ENCODE data around the gene OR6M1.

The OR6M1 gene, protein sequence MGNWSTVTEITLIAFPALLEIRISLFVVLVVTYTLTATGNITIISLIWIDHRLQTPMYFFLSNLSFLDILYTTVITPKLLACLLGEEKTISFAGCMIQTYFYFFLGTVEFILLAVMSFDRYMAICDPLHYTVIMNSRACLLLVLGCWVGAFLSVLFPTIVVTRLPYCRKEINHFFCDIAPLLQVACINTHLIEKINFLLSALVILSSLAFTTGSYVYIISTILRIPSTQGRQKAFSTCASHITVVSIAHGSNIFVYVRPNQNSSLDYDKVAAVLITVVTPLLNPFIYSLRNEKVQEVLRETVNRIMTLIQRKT

DNA sequence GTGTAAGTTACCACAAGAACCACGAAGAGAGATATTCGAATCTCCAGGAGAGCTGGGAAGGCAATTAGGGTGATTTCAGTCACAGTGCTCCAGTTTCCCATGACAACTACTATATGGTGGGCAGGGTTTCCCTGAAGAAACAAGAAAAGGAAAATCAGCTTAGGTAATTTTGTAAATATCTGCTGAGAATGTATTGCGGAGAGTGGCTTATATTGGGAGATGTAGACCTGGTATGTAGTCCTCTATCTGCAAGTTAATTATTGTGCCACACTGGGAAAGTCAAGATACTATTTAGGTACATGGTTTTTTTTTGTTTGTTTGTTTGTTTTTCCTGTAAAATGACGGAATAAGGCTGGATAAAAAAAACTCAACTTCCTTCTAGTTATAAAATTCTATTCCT is at the start of gene OR6M1:
Gene OR6M1 (minus strand): TSS at position 101 of the 400 bp plus-strand sequence. CDS start 0 bp downstream, at position 101.
- DNase-seq, result no peak

- DNase-seq, result no peak
Measured at GRCh38 chr11:123853038-123853437, 46.9 kb upstream of the OR6M1 start.

GRCh38 chr11:123852321-123852720 is 46.2 kb upstream of the OR6M1 start:
- no peak for DNase-seq

DNA sequence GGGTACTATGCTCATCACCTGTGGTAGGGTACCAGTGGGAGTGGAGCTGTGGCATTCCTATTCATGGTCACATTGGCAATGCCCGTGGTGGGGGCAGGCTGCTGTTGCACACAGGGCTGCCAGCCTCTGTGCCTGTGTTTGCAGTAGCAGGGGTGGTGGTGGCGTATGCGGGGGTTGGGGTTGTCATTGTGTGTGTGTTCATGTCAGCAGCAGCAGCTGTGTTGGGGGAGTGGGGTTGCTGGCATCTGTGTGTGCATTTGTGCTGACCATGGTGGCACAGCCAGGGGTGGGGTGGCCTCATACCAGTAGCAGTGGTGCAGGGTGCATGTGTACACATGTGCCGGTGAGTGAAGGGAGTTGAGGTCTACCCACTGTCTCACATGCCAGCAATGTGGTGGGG is 45.0 kb upstream of the OR6M1 start:
- no peak for DNase-seq

- DNase-seq, result no peak
Measured at GRCh38 chr11:123841174-123841573, 35.0 kb upstream of the OR6M1 start.

DNA sequence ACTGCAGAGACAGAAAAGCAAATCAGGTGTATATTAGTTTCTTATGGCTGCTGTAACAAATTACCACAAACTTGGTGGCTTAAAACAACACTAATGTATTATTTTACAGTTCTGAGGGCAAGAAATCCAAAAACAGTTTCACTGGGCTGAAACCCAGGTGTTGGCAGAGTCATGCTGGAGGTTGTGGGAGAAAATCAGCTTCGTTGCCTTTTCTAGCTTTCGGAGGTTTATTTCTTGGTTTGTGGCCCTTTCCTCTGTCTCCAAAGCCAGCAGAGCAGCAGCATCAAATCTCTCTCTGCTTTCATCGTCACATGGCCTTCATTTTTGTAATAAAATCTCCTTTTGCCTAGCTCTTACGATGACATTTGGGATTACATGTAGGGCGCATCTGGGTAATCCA is 33.0 kb upstream of the OR6M1 start:
- no peak for DNase-seq

DNA sequence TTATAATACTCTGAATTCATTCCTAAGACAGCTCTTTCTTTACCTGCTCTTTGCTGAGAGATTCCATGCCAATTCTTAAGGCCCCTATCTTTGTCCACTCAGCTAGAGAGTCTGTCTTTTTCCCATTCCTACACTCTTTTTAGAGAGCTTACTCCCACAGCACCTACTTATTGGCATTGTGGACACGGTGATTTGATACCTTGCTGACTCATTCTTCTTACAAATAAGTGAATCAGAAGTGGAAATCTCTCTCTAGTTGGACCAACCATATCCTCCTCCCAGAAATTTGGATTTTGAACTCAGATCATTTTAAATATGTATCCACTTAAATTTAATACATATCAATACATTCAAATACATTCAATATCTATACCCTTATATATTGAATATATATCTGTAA is 32.5 kb upstream of the OR6M1 start:
- DNase-seq, result no peak

GRCh38 chr11:123838199-123838598 is 32.0 kb upstream of the OR6M1 start:
- no peak for DNase-seq

GRCh38 chr11:123833095-123833494 is 26.9 kb upstream of the OR6M1 start:
- peak; percentile 46 for DNase-seq

DNA sequence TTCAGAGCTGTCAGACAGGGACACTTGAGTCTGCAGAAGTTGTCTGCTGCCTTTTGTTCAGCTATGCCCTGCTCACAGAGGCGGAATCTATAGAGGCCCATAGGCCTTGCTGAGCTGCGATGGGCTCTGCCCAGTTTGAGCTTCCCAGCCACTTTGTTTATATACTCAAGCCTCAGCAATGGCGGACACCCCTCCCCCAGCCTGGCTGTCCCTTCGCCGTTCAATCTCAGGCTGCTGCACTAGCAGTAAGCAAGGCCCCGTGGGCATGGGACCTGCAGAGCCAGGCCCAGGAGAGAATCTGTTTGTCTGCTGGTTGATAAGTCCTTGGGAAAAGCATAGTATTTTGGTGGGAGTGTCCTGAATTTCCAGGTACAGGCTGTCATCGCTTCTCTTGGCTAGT is 23.6 kb upstream of the OR6M1 start:
- DNase-seq, result no peak

GRCh38 chr11:123822599-123822998 is 16.4 kb upstream of the OR6M1 start:
- DNase-seq, result no peak

- no peak for DNase-seq
Measured at GRCh38 chr11:123822032-123822431, 15.9 kb upstream of the OR6M1 start.

DNA sequence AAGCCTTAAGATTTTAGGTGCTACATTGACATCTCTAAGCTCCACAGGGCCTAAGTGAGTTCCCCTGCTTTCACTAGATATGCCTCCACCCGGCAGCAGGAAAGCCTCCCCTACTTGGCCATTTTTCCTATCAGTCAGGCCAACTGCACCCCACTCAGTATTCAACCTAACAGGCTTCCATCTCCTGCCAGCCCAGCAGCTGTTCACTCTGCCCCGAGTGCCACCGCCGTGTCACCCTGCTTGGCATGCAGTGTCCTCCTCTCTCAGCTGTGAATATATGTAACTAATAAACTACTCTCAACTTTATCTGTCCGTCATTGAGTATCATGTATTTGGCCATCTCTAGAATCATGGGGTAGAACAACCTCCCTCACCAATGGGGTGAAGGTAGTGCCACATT is 9.0 kb upstream of the OR6M1 start:
- no peak for DNase-seq

- no peak for DNase-seq
Measured at GRCh38 chr11:123801765-123802164, 4.4 kb downstream of the OR6M1 start.

GRCh38 chr11:123800036-123800435 is 6.1 kb downstream of the OR6M1 start:
- DNase-seq, result peak; percentile 87

DNA sequence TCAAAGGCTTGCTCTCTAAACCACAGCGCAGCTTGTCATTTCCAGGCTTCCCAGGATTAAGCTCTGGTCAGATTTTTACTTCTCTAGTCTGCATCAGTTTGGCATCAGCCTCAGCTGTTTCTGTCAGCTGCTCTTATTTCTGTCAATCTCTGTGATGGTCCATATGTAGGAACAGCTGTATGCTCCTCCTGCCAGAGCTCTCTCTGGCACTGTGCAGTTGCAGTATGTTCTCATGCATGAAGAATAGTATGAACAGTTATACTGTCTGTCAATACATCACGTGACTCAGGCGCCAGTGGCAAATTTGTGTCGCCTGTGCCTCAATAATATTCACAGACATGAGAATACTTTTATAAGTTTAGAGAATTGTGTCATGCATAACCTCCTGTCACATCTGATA is 6.7 kb downstream of the OR6M1 start:
- peak; percentile 91 for DNase-seq

DNA sequence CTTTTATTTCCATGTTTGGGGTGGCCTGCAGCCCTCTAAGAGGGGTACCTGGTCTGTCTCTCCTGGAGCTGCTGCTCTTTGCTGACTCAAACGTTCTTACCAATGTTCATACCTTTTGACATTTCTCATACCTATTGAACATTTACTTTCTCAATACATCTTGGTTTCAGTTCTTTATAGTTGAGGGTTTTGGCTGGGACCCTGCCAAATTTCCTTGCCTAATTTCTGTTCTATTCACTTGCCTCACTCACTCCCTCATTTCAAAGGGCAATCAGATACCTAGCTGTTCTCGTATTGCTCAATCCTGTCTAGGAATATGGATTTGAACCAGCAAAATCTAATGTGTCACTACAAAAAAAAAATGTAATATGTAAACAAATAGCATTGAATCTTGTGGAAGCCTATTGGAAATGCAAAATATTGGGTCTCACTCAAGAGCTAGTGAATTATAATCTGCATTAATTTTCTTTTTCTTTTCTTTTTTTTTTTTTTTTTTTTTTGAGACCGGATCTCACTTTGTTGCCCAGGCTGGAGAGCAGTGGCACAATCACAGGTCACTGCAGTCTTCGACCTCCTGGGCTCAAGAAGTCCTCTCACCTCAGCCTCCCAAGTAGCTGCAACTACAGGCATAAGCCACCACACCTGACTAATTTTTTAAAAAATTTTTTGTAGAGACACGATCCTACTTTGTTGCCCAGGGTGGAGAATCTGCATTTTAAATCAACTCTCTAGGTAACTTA is 7.5 kb downstream of the OR6M1 start:
- peak; percentile 1 for DNase-seq

GRCh38 chr11:123798079-123798478 is 8.1 kb downstream of the OR6M1 start:
- no peak for DNase-seq

GRCh38 chr11:123797541-123797940 is 8.6 kb downstream of the OR6M1 start:
- DNase-seq, result no peak

DNA sequence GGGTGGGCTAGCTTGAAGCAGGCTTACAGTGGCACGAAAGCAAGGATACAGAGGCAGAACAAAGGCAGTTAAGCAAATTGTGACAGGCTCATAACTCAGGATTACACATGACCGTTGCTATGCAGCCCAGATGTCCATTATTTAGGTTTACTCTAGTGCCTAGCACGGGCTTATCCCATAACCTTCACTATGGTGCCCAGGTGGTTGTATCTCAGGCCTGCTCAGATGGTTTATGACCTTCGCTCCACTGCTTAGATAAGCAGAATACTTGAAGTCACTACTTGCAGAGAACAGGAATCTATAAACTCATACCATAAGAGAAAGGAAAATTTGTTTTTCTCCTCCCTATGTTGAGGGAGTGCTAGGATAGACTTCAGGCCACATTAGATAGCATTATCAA is 9.0 kb downstream of the OR6M1 start:
- peak; percentile 19 for DNase-seq

DNA sequence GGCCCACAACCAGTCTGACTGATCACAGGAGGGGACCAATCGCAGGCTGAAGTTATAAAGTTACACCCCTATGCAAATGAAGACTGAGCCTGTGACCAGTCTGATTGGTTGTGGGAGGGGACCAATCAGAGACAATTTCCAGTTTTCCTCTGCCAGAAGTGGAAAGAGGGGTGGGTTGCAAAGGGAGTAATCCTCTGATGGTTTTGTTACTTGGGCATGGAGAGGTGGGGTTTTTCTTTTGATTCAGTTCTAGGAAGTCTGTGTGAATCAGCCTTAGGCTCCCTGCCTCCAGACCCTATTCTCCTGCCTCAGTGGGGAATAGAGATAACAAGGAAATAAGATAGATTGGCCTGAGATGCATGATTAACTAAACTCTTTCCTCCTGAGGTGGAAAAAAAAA is 9.9 kb downstream of the OR6M1 start:
- no peak for DNase-seq

DNA sequence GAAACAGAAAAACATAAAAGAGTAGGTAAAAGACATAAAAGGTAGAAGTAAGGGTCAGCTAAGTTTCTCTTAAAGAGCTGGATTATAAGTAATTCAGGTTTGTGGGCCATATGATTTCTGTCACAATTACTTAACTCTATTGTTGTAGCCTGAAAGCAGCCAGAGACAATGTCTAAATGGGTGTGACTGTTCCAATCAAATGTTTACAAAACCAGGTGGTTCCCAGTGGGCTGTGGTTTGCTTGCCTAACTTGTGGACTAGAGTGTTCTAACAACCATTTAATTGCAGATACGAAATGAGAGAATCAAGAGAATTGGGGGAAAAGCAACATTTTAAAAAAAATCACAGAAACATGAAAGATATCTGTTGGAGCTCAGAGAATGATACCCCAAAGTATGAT is 22.6 kb downstream of the OR6M1 start:
- DNase-seq, result no peak

DNA sequence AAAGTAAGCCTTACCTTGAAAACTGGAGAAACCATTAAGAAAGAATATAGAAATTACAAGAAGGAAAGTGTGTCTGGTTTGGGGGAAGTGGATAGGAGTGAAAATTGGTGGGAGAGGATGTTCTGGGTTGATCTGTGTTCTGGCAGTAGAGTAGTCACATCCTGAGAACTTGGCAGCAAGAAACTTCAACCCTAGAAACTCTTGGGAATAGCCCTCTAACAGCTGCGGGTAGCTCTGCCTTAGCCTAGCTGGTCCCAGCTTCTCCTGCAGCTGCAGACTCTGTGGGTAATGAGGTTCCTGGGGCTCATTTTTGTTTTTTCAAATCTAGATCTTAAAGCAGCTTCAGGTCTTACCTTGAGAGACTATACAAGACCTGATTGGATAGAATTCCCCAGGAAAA is 27.6 kb downstream of the OR6M1 start:
- no peak for DNase-seq

DNA sequence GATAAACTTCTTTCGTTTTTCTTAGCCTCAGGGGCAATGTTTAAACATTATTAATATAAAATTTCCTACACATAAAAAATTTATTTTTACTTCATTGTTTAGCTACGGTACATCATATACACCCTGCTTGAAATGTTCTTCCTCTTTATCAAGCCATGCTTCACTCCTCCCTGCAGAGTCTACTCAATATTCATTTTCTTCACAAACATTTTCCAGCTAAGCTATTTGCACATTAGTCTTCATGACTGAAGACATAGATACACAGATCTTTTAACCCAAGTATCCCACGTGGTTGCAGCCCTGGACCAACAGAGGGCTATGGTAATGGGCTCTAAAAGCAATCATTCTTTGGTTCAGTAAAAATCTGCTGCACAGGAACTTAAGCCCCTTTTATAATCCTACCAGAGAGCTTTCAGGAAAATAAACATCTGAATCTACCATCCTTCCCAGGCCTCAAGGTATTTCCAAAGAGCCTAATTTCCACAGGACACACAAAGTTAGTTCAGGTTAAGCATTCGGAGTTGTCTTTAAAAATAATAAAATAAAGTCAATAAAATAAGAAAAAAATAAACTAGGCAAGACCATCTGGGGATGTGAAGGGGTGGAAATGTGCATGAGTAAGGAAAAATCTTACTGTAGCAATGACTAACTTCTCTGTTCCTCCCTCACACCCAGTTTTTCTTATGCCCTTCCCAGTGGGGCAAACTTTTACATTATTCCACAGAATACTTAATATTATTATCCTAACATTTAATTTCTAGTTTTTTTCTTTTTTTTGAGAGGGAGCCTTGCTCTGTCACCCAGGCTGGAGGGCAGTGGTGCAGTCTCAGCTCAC is 30.2 kb downstream of the OR6M1 start:
- DNase-seq, result no peak

Data from NCI-H2171 treated with DMSO at 0.1 percent for 48 hours (cell line).